ENCODE results near the gene TAL1. TPM values are rescaled to one million over a fixed set of nuclear protein-coding genes. Genes with fewer than 3 reads are reported as not detected.

Gene TAL1
- total and polyA plus RNA-seq, 2 of the 13 experiments (the other 11 are each of a cell fraction or from before 2014, with no cell fraction given): 0.05 TPM; not detected in 1

DNA sequence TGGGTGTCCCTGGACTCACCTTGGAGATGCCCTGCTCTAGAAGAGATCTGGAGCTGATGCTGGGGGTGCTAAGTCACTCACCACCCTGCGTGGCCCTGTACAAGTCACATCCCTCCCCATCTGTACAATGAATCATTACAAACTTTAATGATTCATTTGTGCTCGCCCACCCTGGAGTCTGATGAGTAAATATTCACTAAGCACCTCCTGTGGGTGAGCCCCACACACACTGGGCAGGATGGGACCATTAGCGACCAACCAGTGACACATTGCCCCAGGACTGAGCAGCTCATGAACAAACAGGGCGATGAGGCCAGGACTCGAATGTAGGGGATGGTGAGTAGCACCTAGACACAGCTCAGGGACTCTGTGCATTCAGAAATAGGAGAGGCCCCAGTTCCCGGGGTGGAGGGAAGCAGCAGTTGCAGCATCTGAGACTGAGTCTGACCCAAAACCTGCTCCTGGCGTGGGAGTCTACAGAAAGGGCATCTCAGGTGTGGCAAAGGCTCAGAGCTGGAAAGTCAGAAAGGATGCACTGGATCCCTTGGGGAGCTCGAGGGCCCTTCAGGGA is 24.1 kb downstream of the TAL1 start (continued):
- TF ChIP-seq ZNF614 (CRISPR knock-in tag; IDR thresholded peaks at IDR 0.05; ENCODE audit: borderline replicate concordance) (no peak), ZNF282 (IDR thresholded peaks at IDR 0.05; ENCODE audit: partially characterized antibody) (no peak), CEBPG (CRISPR knock-in tag; IDR thresholded peaks at IDR 0.05) (no peak), RBAK (CRISPR knock-in tag; IDR thresholded peaks at IDR 0.05) (no peak), NKX3-1 (CRISPR knock-in tag; IDR thresholded peaks at IDR 0.05) (no peak), HCFC1 (IDR thresholded peaks at IDR 0.05; ENCODE audit: low read depth, low read length) (no peak)
- TF ChIP-seq, protein P1, sequence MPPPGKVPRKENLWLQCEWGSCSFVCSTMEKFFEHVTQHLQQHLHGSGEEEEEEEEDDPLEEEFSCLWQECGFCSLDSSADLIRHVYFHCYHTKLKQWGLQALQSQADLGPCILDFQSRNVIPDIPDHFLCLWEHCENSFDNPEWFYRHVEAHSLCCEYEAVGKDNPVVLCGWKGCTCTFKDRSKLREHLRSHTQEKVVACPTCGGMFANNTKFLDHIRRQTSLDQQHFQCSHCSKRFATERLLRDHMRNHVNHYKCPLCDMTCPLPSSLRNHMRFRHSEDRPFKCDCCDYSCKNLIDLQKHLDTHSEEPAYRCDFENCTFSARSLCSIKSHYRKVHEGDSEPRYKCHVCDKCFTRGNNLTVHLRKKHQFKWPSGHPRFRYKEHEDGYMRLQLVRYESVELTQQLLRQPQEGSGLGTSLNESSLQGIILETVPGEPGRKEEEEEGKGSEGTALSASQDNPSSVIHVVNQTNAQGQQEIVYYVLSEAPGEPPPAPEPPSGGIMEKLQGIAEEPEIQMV (CRISPR knock-in tag; IDR thresholded peaks at IDR 0.05; ENCODE audit: low read depth): no peak
- TF ChIP-seq, protein P2, sequence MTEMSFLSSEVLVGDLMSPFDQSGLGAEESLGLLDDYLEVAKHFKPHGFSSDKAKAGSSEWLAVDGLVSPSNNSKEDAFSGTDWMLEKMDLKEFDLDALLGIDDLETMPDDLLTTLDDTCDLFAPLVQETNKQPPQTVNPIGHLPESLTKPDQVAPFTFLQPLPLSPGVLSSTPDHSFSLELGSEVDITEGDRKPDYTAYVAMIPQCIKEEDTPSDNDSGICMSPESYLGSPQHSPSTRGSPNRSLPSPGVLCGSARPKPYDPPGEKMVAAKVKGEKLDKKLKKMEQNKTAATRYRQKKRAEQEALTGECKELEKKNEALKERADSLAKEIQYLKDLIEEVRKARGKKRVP (CRISPR knock-in tag; IDR thresholded peaks at IDR 0.05): no peak
- TF ChIP-seq, protein P3, sequence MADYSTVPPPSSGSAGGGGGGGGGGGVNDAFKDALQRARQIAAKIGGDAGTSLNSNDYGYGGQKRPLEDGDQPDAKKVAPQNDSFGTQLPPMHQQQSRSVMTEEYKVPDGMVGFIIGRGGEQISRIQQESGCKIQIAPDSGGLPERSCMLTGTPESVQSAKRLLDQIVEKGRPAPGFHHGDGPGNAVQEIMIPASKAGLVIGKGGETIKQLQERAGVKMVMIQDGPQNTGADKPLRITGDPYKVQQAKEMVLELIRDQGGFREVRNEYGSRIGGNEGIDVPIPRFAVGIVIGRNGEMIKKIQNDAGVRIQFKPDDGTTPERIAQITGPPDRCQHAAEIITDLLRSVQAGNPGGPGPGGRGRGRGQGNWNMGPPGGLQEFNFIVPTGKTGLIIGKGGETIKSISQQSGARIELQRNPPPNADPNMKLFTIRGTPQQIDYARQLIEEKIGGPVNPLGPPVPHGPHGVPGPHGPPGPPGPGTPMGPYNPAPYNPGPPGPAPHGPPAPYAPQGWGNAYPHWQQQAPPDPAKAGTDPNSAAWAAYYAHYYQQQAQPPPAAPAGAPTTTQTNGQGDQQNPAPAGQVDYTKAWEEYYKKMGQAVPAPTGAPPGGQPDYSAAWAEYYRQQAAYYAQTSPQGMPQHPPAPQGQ (CRISPR knock-in tag; IDR thresholded peaks at IDR 0.05; ENCODE audit: borderline replicate concordance): no peak

DNA sequence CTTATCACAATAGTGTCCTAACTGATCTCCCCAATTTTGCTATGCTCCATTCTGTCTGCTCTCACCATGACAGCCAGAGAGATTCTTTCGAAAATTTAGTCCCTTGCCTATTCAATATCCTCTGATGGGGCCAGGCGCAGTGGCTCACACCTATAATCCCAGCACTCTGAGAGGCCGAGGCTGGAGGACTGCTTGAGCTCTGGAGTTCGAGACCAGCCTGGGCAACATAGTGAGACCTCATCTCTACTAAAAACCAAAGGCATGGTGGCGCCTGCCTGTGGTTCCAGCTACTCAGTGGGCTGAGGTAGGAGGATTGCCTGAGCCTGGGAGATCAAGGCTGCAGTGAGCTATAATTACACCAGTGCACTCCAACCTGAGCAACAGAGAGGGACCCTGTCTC is 26.1 kb downstream of the TAL1 start:
- intact Hi-C loops (cut with micrococcal nuclease; ENCODE audit: unreplicated experiment): no loop called here
- H3K4me2 ChIP-seq (ENCODE audit: low read depth, low read length): no peak overlapping the region
- 38% methylated on average over 5 of the region's 5 CpGs for WGBS (ENCODE audit: low lambda C conversion rate)
- DNase-seq (ENCODE audit: low spot score) (no peak), FAIRE-seq (no peak), ATAC-seq (no peak)
- H3K27me3 ChIP-seq (ENCODE audit: control insufficient read depth in 1 of 2, insufficient read depth in 2 of 2, low read length in 2 of 2): peaks cover 1 to 11% of the 10 kb centered on the region in 2 experiments; a peak in 2 of 5 replicates
- H3K9me3 ChIP-seq (ENCODE audit: low read length): no peaks in the 10 kb centered on the region
- no peaks in the 10 kb centered on the region for H3K79me2 ChIP-seq (ENCODE audit: insufficient read depth, low read length)
- H3K27ac ChIP-seq (ENCODE audit: extremely low read length, insufficient read depth, low read length): no peak overlapping the region
- no peak overlapping the region for H3K9ac ChIP-seq (ENCODE audit: insufficient read depth, low read depth, low read length)
- in situ Hi-C loops (cut with HindIII; ENCODE audit: extremely low pct_ligation_motif_present, low pct_unique_long_range_greater_than_20kb): no loop called here
- CTCF ChIA-PET (ENCODE audit: low intra/inter-chr PET ratio, low total read pairs): no interaction called here
- POLR2A ChIA-PET: no interaction called here
- no TSS peak for BruUV-seq (replicated peaks)
- H3K36me3 ChIP-seq (replicated peaks in 1 of 2; ENCODE audit: control insufficient read depth in 1 of 2, insufficient read depth in 2 of 2, low read length in 2 of 2): no peaks in the 10 kb centered on the region
- no peak overlapping the region for H2AFZ ChIP-seq (ENCODE audit: low read length)
- no peaks in the 10 kb centered on the region for H4K20me1 ChIP-seq (ENCODE audit: insufficient read depth, low read length)
- H3K4me1 ChIP-seq (ENCODE audit: insufficient read depth, low read length): no peaks in the 10 kb centered on the region
- H3K4me3 ChIP-seq (replicated peaks in 1 of 3; ENCODE audit: insufficient read depth in 1 of 3, low read depth in 2 of 3, low read length in 3 of 3): no peak overlapping the region
- TF ChIP-seq KLF9 (CRISPR knock-in tag; IDR thresholded peaks at IDR 0.05; ENCODE audit: low read depth) (no peak), ZFYVE20 (CRISPR knock-in tag; IDR thresholded peaks at IDR 0.05; ENCODE audit: borderline replicate concordance, low read depth) (no peak), IKZF1 (IDR thresholded peaks at IDR 0.05) (no peak), ZNF619 (CRISPR knock-in tag; IDR thresholded peaks at IDR 0.05) (no peak), JUND (CRISPR knock-in tag; IDR thresholded peaks at IDR 0.05) (no peak), ERF (CRISPR knock-in tag; IDR thresholded peaks at IDR 0.05) (no peak), RBAK (CRISPR knock-in tag; IDR thresholded peaks at IDR 0.05) (no peak)
- TF ChIP-seq, protein P4, sequence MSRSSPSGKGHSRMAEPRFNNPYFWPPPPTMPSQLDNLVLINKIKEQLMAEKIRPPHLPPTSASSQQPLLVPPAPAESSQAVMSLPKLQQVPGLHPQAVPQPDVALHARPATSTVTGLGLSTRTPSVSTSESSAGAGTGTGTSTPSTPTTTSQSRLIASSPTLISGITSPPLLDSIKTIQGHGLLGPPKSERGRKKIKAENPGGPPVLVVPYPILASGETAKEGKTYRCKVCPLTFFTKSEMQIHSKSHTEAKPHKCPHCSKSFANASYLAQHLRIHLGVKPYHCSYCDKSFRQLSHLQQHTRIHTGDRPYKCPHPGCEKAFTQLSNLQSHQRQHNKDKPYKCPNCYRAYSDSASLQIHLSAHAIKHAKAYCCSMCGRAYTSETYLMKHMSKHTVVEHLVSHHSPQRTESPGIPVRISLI (CRISPR knock-in tag; IDR thresholded peaks at IDR 0.05; ENCODE audit: borderline replicate concordance): no peak
